Muscle layer of duodenum (tissue), 2 donors: Measurements from ENCODE around the gene GLRX.
"Not testable (repeated sequence)": the region's sequence is repeated elsewhere in the genome, so short reads cannot be mapped to it uniquely, and the experiment has no call there.

Experiments
- H3K27ac ChIP-seq: one replicate; pipeline ENCODE4 v1.7.0; 2013; ENCODE audit warnings: mild to moderate bottlenecking, low read length
- H3K27me3 ChIP-seq: one replicate; pipeline ENCODE4 v1.7.0; 2013; ENCODE audit warnings: low read depth, mild to moderate bottlenecking, control low read depth, low read length
- H3K36me3 ChIP-seq, 2 donors: one replicate each; pipeline ENCODE4 v1.7.0; 2013; ENCODE audit warnings: low read length in 2 of 2, control low read depth in 1 of 2, mild to moderate bottlenecking in 1 of 2; ENCODE audit not compliant: insufficient read depth in 2 of 2, control insufficient read depth in 1 of 2
- H3K4me1 ChIP-seq, 2 donors: one replicate each; pipeline ENCODE4 v1.7.0; 2013; ENCODE audit warnings: low read length in 2 of 2, mild to moderate bottlenecking in 2 of 2, control low read depth in 1 of 2, moderate library complexity in 1 of 2; ENCODE audit not compliant: insufficient read depth in 2 of 2, control insufficient read depth in 1 of 2
- H3K4me3 ChIP-seq, 2 donors: one replicate each; pipeline ENCODE4 v1.7.0; 2013; ENCODE audit warnings: low read length in 2 of 2, low read depth in 1 of 2, mild to moderate bottlenecking in 1 of 2
- H3K9me3 ChIP-seq, 2 donors: one replicate each; pipeline ENCODE4 v1.7.0; 2013; ENCODE audit warnings: low read length in 2 of 2, control low read depth in 1 of 2, mild to moderate bottlenecking in 1 of 2; ENCODE audit not compliant: control insufficient read depth in 1 of 2
- donor health status: healthy.

GLRX gene

GRCh38 chr5:95861864-95862561 is 39.5 kb upstream of the GLRX start:
- no peaks in the 10 kb centered on the region for H3K9me3 ChIP-seq
- H3K36me3 ChIP-seq: peaks cover 0 to 15% of the 10 kb centered on the region in 2 donors
- H3K4me3 ChIP-seq: no peak overlapping the region
- H3K4me1 ChIP-seq: peaks cover 0 to 11% of the 10 kb centered on the region in 2 donors
- no peaks in the 10 kb centered on the region for H3K27me3 ChIP-seq
- peak overlapping the region; percentile 57 for H3K27ac ChIP-seq

GRCh38 chr5:95861221-95861863 is 38.8 kb upstream of the GLRX start:
- H3K4me3 ChIP-seq: no peak overlapping the region
- H3K36me3 ChIP-seq: peaks cover 0 to 15% of the 10 kb centered on the region in 2 donors
- H3K27me3 ChIP-seq: no peaks in the 10 kb centered on the region
- no peaks in the 10 kb centered on the region for H3K9me3 ChIP-seq
- H3K27ac ChIP-seq: peak overlapping the region; percentile 19
- peaks cover 0 to 11% of the 10 kb centered on the region in 2 donors for H3K4me1 ChIP-seq

GRCh38 chr5:95859661-95860060 is 37.1 kb upstream of the GLRX start:
- H3K27ac ChIP-seq: no peak overlapping the region
- H3K27me3 ChIP-seq: no peaks in the 10 kb centered on the region
- H3K36me3 ChIP-seq: peaks cover 0 to 15% of the 10 kb centered on the region in 2 donors
- no peak overlapping the region for H3K4me3 ChIP-seq
- no peaks in the 10 kb centered on the region for H3K9me3 ChIP-seq
- peaks cover 0 to 11% of the 10 kb centered on the region in 2 donors for H3K4me1 ChIP-seq

GRCh38 chr5:95858661-95859595 is 36.4 kb upstream of the GLRX start:
- Histone ChIP-seq H3K4me3 (peak overlapping the region; percentile 13 to 40), H3K27me3 (no peaks in the 10 kb centered on the region), H3K9me3 (no peaks in the 10 kb centered on the region), H3K4me1 (peaks cover 0 to 11% of the 10 kb centered on the region in 2 donors), H3K36me3 (peaks cover 0 to 15% of the 10 kb centered on the region in 2 donors), H3K27ac (peak overlapping the region; percentile 84)

GRCh38 chr5:95858023-95858461 is 35.5 kb upstream of the GLRX start:
- peaks cover 0 to 15% of the 10 kb centered on the region in 2 donors for H3K36me3 ChIP-seq
- H3K27me3 ChIP-seq: no peaks in the 10 kb centered on the region
- H3K27ac ChIP-seq: peak overlapping the region; percentile 84
- no peak overlapping the region for H3K4me3 ChIP-seq
- H3K4me1 ChIP-seq: peaks cover 0 to 11% of the 10 kb centered on the region in 2 donors
- no peaks in the 10 kb centered on the region for H3K9me3 ChIP-seq

GRCh38 chr5:95857185-95857945 is 34.8 kb upstream of the GLRX start:
- H3K9me3 ChIP-seq: no peaks in the 10 kb centered on the region
- no peaks in the 10 kb centered on the region for H3K27me3 ChIP-seq
- H3K27ac ChIP-seq: peak overlapping the region; percentile 84
- H3K4me1 ChIP-seq: peaks cover 0 to 5% of the 10 kb centered on the region in 2 donors
- H3K36me3 ChIP-seq: peaks cover 0 to 15% of the 10 kb centered on the region in 2 donors
- H3K4me3 ChIP-seq: no peak overlapping the region

- H3K36me3 ChIP-seq: peaks cover 0 to 12% of the 10 kb centered on the region in 2 donors
- H3K4me3 ChIP-seq: no peak overlapping the region
- peaks cover 0 to under 1% of the 10 kb centered on the region in 2 donors for H3K4me1 ChIP-seq
- H3K9me3 ChIP-seq: no peaks in the 10 kb centered on the region
- no peaks in the 10 kb centered on the region for H3K27me3 ChIP-seq
- H3K27ac ChIP-seq: no peak overlapping the region
Measured at GRCh38 chr5:95856501-95856981, 34.0 kb upstream of the GLRX start.

- no peaks in the 10 kb centered on the region for H3K4me1 ChIP-seq
- H3K4me3 ChIP-seq: no peak overlapping the region
- H3K27me3 ChIP-seq: no peaks in the 10 kb centered on the region
- no peak overlapping the region for H3K27ac ChIP-seq
- H3K9me3 ChIP-seq: no peaks in the 10 kb centered on the region
- no peaks in the 10 kb centered on the region for H3K36me3 ChIP-seq
Measured at GRCh38 chr5:95853490-95853889, 31.0 kb upstream of the GLRX start.

- Histone ChIP-seq H3K9me3 (no peaks in the 10 kb centered on the region), H3K27me3 (no peaks in the 10 kb centered on the region), H3K4me1 (no peaks in the 10 kb centered on the region), H3K4me3 (no peak overlapping the region), H3K27ac (no peak overlapping the region), H3K36me3 (no peaks in the 10 kb centered on the region)
Measured at GRCh38 chr5:95852567-95852966, 30.0 kb upstream of the GLRX start.

GRCh38 chr5:95851141-95851540 is 28.6 kb upstream of the GLRX start:
- H3K27me3 ChIP-seq, H3K27ac ChIP-seq, H3K4me1 ChIP-seq, H3K36me3 ChIP-seq, H3K9me3 ChIP-seq, H3K4me3 ChIP-seq: not testable (repeated sequence)
